GM21576 (cell line): Measurements from ENCODE around the gene RAB3IP.
"Not testable (repeated sequence)": the region's sequence is repeated elsewhere in the genome, so short reads cannot be mapped to it uniquely, and the experiment has no call there.

Experiments
- ATAC-seq: cut with Tn5 transposase; IDR thresholded peaks from one replicate; pipeline ENCODE4 v1.9.1; 2021; ENCODE audit warnings: mild to moderate bottlenecking, moderate library complexity; ENCODE audit not compliant: unreplicated experiment

Gene RAB3IP

DNA sequence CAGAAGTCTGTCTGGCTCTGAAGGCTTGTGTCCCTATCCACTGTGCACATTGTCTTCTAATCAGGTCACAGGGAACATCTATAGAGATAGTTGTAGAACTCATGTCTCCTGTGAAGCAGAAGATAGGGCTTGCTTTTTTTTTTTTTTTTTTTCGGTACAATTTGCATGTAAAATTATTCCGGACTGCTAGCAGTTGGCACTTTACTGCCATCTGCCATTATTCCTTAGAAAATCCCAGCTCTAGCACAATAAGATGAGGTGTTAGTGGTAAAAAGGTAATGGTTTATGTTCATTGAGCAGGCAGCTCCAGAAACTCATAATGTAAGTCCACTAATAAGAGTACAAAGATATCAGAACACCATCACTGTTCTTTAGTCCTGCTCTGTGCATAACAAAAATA is 95.0 kb downstream of the RAB3IP start:
- no peak for ATAC-seq

DNA sequence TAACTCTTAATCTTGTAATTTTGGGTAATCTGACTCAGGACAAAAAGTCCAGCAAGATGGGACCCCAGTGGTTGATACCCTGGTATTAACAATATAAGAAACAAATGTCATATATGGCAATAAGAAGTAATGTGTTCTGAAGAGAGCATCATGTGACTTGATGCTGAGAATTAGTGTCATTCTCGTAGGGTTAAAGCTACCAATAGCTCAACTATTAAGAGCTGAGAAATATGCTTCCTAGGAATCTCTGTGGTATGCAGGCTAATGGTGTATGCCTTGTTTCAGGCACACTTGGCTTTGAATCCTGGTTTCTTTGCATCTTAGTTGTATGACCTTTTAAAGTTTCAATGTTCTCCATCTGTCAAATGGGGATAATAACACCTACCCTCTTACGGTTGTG is 95.5 kb downstream of the RAB3IP start:
- no peak for ATAC-seq

DNA sequence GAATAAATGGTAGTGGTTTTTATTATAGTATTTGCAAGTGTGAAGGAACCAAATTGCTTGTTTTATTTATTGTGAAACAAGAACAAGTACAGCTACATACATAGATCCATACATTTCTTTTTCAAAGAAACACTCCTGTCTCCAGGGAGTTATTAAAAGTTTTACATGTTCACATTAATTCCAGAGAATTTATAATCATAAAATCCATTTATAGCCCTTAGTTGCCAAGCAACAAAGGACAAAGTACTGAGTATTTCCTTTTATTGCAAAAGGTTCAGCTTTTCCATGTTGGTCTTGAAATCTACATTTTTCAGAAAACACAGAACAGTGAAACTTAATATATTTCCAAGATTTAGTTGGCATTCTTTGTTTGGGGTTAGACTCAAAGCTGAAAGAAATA is 95.9 kb downstream of the RAB3IP start:
- ATAC-seq, result no peak

GRCh38 chr12:69835081-69835480 is 96.4 kb downstream of the RAB3IP start:
- no peak for ATAC-seq

DNA sequence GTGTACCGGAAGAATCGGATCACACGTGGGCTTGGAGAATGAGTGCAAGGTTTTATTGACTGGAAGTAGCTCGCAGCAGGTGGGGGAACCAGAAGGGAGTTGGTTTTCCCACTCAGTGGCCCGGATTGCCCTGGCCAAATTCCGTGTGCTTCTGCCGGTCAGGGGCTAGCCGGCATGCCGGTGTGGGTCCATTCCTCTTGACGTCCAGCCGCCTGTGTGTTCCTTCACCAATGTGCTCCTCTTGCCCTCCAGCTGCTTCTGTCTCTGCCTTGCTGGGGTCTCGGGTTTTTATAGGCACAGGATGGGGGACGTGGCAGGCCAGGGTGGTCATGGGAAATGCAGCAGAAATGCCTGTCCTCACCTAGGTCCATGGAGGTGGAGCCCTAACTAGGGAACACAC is 97.4 kb downstream of the RAB3IP start:
- ATAC-seq, result no peak

GRCh38 chr12:69837191-69837590 is 98.5 kb downstream of the RAB3IP start:
- no peak for ATAC-seq

- ATAC-seq, result no peak
These were observed 99.2 kb downstream of the RAB3IP start for GRCh38 chr12:69837657-69838415.

- no peak for ATAC-seq
These were observed 102.1 kb downstream of the RAB3IP start for GRCh38 chr12:69840727-69841126.

GRCh38 chr12:69843608-69844007 is 104.9 kb downstream of the RAB3IP start:
- no peak for ATAC-seq

- ATAC-seq, result no peak
These were observed 105.8 kb downstream of the RAB3IP start for GRCh38 chr12:69844416-69844815.

DNA sequence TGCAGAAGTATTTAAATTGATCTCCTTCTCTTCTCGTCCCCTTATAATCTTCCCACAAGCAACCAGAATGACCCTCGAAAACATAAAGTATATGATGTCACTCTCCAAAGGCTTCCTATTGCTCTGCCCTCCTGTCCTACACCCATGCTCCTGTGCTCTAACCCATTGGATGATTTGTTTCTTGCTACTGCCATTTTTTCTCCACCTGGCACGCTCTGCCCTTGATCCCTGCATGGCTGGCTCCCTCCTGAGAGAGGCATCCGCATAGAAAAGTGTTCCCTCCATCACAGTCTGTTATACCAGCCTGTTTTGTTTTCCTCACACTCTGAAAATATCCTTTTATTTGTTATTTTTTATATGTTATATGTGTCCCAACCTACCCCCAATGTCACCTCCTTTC is 106.2 kb downstream of the RAB3IP start:
- no peak for ATAC-seq

DNA sequence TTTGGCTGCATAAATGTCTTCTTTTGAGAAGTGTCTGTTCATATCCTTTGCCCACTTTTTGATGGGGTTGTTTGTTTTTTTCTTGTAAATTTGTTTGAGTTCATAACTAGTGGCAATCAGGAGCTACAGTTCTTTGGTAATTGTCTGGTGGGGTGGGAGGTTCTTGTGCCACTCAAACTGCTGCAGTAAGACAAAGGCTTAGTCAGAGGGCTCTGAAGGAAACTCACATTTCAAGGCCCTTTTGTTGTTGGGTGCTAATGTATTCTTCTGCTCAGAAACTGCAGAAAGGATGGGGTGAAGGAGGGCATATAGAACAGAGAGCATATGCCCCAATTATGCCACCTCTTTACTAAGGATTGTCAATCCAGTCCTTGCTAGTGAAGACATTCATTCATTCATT is 108.3 kb downstream of the RAB3IP start:
- ATAC-seq, result no peak

GRCh38 chr12:69851976-69852375 is 113.3 kb downstream of the RAB3IP start:
- no peak for ATAC-seq

- ATAC-seq, result not testable (repeated sequence)
These were observed 114.7 kb downstream of the RAB3IP start for GRCh38 chr12:69853176-69853961.

DNA sequence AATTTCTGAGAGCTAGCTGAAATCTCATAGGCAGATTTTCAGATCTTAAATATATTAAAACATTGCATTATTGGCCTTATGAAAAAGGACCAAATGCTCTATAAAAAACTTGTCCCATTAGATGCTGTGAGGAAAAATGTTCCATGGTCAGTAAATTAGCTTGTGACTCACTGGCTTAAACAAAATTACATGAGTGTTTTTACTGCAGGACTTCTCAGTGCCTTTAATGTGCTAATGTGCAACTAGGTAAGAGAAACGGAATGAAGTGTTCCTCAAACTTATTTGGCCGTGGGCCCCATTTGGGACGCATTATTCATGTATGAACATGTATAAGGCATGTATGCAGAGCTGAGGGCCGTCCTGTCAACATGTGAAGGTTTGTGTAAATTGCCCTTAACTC is 128.0 kb downstream of the RAB3IP start:
- no peak for ATAC-seq

GRCh38 chr12:69868695-69869094 is 130.0 kb downstream of the RAB3IP start:
- no peak for ATAC-seq

DNA sequence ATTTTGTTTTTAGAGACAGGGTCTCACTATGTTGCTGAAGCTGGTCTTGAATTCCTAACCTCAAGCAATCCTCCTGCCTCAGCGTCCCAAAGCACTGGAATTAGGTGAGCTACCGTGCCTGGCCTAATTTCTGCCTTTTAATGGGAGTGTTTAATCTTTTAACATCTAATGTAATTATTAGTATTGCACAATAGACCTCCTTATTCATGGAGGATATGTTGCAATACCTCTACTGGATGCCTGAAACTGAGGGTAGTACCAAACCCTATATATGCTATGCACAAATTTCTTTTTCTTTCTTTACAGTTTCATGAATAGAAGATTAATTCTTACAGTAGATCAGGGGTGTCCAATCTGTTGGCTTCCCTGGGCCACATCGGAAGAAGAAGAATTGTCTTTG is 134.1 kb downstream of the RAB3IP start:
- no peak for ATAC-seq
